Purkinje cell (primary cell): ENCODE measurements around the gene OR13C5. TPM values are rescaled to one million over a fixed set of nuclear protein-coding genes. Genes with fewer than 3 reads are reported as not detected.

Experiments
- polyA plus RNA-seq: library from polyadenylated mRNA; unstranded; fragments of >200 nt; fragmentation: Nextera tagmentation; gene quantifications from 2 replicates; pipeline ENCODE4 v1.2.1, GENCODE V29; 2014

The OR13C5 gene, protein sequence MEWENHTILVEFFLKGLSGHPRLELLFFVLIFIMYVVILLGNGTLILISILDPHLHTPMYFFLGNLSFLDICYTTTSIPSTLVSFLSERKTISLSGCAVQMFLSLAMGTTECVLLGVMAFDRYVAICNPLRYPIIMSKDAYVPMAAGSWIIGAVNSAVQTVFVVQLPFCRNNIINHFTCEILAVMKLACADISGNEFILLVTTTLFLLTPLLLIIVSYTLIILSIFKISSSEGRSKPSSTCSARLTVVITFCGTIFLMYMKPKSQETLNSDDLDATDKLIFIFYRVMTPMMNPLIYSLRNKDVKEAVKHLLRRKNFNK
- polyA plus RNA-seq: not detected in 2 replicates

DNA sequence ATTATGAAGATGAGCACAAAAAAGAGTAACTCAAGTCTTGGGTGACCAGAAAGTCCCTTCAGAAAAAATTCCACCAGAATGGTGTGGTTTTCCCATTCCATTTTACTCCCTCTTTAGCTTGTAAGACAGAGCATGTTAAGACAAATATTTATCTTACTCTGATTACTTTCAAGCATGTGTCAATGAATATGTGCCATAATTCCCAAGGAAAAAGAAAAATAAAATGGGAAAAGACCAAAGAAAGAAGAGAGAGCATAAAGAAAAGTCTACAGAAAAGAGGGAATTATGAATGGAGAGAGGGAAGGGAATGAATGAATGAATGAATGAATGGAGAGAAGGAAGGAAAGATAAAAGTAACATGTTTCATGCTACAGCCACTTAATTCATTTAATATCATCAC is at the start of gene OR13C5:
Gene OR13C5 (minus strand): TSS at position 101 of the 400 bp plus-strand sequence. CDS start 0 bp downstream, at position 101.

DNA sequence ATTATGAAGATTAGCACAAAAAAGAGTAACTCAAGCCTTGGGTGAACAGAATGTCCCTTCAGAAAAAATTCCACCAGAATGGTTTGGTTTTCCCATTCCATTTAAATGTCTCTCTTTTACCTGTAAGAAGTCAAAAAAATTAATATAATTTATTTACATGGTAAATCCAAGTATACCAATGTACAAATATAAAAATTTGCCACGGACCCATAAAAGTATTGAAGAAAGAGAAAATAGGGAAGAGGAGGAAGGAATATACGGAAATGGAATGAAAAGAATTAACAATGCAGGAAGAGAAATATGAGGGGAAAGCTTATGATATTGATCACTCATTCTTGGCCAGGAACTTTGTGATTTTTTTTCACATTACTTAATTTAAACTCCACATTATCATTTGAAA is 18.9 kb upstream of the OR13C5 start, which contains the start of gene OR13C9:
Gene OR13C9 (minus strand): TSS at position 101 of the 400 bp plus-strand sequence. CDS start 0 bp downstream, at position 101.

DNA sequence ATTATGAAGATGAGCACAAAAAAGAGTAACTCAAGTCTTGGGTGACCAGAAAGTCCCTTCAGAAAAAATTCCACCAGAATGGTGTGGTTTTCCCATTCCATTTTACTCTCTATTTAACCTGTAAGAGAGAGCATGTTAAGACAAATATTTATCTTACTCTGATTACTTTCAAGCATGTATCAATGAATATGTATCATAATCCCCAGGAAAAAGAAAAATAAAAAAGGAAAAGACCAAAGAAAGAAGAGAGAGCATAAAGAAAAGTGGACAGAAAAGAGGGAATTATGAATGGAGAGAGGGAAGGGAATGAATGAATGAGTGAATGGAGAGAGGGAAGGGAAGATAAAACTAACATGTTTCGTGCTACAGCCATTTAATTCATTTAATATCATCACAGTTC is 6.3 kb upstream of the OR13C5 start, which contains the start of gene OR13C2:
Gene OR13C2 (minus strand): TSS at position 101 of the 400 bp plus-strand sequence. CDS start 0 bp downstream, at position 101.

DNA sequence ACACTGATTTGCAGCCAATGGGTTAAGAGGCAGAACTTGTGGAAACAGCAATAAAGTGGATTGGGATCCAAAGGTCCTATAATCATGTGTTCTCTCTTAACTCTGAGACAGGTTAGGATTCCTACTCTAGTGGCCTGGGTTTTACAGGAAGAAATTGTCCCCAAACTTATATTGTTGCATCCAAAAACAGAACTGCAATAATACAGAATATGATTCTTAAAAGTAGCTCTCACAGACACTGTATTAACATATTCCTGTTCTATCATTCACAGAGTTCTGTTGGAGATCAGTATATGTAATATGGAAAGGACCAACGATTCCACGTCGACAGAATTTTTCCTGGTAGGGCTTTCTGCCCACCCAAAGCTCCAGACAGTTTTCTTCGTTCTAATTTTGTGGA is 30.3 kb downstream of the OR13C5 start, which contains the start of gene OR13C8:
Gene OR13C8 (plus strand): TSS at position 301 of the 400 bp plus-strand sequence. CDS start 0 bp downstream, at position 301.

Other genes starting within 250 kb of the OR13C5 start
- not detected in 2 replicates for gene OR13F1, start 95.2 kb downstream of the OR13C5 start, polyA plus RNA-seq
- not detected in 2 replicates for gene OR13C4, start 72.2 kb downstream of the OR13C5 start, polyA plus RNA-seq
- 1.7 TPM in 1 of 2 replicates, not detected in the other for gene OR13C3, start 62.6 kb downstream of the OR13C5 start, polyA plus RNA-seq
- not detected in 2 replicates for gene OR13C8, start 30.2 kb downstream of the OR13C5 start, polyA plus RNA-seq
- not detected in 2 replicates for gene OR13C2, start 6.2 kb upstream of the OR13C5 start, polyA plus RNA-seq
- gene OR13C9, start 18.8 kb upstream of the OR13C5 start, polyA plus RNA-seq: not detected in 2 replicates
- not detected in 2 replicates for gene OR13D1, start 95.1 kb upstream of the OR13C5 start, polyA plus RNA-seq
- gene NIPSNAP3A, start 148.3 kb upstream of the OR13C5 start, polyA plus RNA-seq: 84.8 and 101 TPM in 2 replicates
- gene NIPSNAP3B, start 164.7 kb upstream of the OR13C5 start, polyA plus RNA-seq: 5.2 and 26.4 TPM in 2 replicates